ENCODE measurements around the gene NAXD. TPM values are rescaled to one million over a fixed set of nuclear protein-coding genes. Genes with fewer than 3 reads are reported as not detected.
A peak's percentile ranks its signal among the peaks of the same experiment; 100 is the strongest.
"Not testable (repeated sequence)": the region's sequence is repeated elsewhere in the genome, so short reads cannot be mapped to it uniquely, and the experiment has no call there.

The NAXD gene
- total RNA-seq, 1 donor from 2014 or later: 35.0 TPM

DNA sequence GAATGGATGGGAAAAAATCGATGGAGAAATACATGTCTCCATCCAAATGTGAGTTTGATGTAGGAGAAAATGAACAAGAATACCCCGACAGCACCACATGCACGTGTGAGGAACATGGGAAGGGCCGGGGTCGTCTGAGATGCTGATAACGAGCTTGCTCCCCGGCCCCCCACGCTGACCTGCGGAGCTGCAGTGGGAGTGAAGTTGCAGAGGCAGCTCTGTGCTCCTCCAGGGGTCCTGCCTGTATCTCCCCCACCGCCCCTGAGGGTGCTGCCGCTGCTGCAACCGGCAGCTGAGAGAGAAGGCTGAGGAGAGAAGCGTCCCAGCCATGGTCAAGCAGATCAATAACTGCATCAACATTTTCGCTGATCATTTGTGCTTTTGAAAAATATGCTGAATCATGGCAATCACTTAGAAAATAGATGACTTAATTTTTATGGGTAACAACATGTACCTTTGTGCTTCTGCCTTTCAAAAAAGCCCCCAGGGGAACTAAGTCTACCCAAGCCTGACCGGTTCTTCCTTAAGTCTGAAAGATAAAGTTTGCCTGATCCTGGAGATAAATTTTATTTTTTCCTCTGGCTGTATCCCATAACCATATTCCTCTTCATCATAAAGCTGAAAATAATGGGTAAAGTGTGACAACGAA lies 18.2 kb upstream of the NAXD start:
- no peaks in the 10 kb centered on the region for H3K9me3 Mint-ChIP-seq
- H3K36me3 Mint-ChIP-seq (ENCODE audit: low read depth): no peaks in the 10 kb centered on the region
- peak overlapping the region; percentile 23 for H3K27ac Mint-ChIP-seq (ENCODE audit: unreplicated experiment)
- H3K4me3 Mint-ChIP-seq: no peak overlapping the region
- TF ChIP-seq CTCF (conservative IDR thresholded peaks at IDR 0.05): no peak
- no peaks in the 10 kb centered on the region for H3K27me3 Mint-ChIP-seq (ENCODE audit: low read depth)
- no peak for DNase-seq (ENCODE audit: low read depth, low spot score)
- H3K4me1 Mint-ChIP-seq: peaks cover 19% of the 10 kb centered on the region

GRCh38 chr13:110600261-110600819 lies 15.0 kb upstream of the NAXD start:
- H3K27ac Mint-ChIP-seq (ENCODE audit: unreplicated experiment): peak overlapping the region; percentile 57
- peaks cover 19% of the 10 kb centered on the region for H3K4me1 Mint-ChIP-seq
- no peaks in the 10 kb centered on the region for H3K27me3 Mint-ChIP-seq (ENCODE audit: low read depth)
- H3K4me3 Mint-ChIP-seq: no peak overlapping the region
- DNase-seq (ENCODE audit: low read depth, low spot score): no peak
- peaks cover 5% of the 10 kb centered on the region for H3K9me3 Mint-ChIP-seq
- H3K36me3 Mint-ChIP-seq (ENCODE audit: low read depth): peaks cover 3% of the 10 kb centered on the region
- TF ChIP-seq CTCF (conservative IDR thresholded peaks at IDR 0.05): no peak

DNA sequence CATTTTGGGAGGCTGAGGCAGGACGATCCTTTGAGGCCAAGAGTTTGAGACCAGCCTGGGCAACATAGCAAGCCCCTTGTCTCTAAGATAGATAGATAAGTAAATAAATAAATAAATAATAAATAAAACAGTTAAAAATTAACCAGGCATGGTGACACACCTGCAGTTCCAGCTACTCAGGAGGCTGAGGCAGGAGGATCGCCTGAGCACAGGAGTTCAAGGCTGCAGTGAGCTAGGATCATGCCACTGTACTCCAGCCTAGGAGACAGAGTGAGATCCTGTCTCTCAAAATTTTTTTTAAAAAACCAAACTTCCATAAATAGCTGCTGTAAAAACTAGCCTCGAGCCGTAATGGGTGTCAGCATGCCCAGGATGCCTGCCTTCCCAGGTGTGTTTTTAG lies 14.4 kb upstream of the NAXD start:
- H3K27me3 Mint-ChIP-seq (ENCODE audit: low read depth): no peaks in the 10 kb centered on the region
- TF ChIP-seq CTCF (conservative IDR thresholded peaks at IDR 0.05): no peak
- peaks cover 5% of the 10 kb centered on the region for H3K9me3 Mint-ChIP-seq
- H3K4me3 Mint-ChIP-seq: no peak overlapping the region
- H3K27ac Mint-ChIP-seq (ENCODE audit: unreplicated experiment): no peak overlapping the region
- H3K36me3 Mint-ChIP-seq (ENCODE audit: low read depth): peaks cover 3% of the 10 kb centered on the region
- H3K4me1 Mint-ChIP-seq: peaks cover 19% of the 10 kb centered on the region
- DNase-seq (ENCODE audit: low read depth, low spot score): no peak

DNA sequence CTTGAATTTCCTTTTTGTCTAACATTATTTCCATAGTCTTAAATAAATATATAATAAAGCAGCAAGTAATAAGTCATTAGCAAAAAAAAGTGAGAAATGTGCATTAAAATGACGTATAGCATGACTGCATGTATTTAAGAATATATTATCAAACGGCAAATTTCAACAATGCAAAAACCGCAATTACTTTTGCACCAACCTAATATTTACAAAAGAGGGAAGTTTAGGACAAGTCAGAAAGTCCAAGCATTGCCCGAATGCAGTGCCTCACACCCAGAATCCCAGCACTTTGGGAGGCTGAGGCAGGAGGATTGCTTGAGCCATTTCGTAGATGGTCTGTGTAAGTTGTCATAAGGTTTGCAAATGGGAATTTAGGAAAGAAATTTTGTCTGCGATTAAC lies 10.2 kb upstream of the NAXD start:
- H3K27me3 Mint-ChIP-seq (ENCODE audit: low read depth): peaks cover under 1% of the 10 kb centered on the region
- peaks cover 7% of the 10 kb centered on the region for H3K4me1 Mint-ChIP-seq
- no peak overlapping the region for H3K27ac Mint-ChIP-seq (ENCODE audit: unreplicated experiment)

GRCh38 chr13:110606281-110606680 lies 9.1 kb upstream of the NAXD start:
- H3K9me3 Mint-ChIP-seq; H3K4me3 Mint-ChIP-seq; H3K4me1 Mint-ChIP-seq; DNase-seq (ENCODE audit: low read depth, low spot score); H3K36me3 Mint-ChIP-seq (ENCODE audit: low read depth); H3K27ac Mint-ChIP-seq (ENCODE audit: unreplicated experiment): not testable (repeated sequence)
- peaks cover 12% of the 10 kb centered on the region for H3K27me3 Mint-ChIP-seq (ENCODE audit: low read depth)

More for the DNA sequence above, 10.2 kb upstream of the NAXD start:
- H3K9me3 Mint-ChIP-seq: peaks cover 7% of the 10 kb centered on the region
- no peak for DNase-seq (ENCODE audit: low read depth, low spot score)
- H3K36me3 Mint-ChIP-seq (ENCODE audit: low read depth): peaks cover 8% of the 10 kb centered on the region
- H3K4me3 Mint-ChIP-seq: no peak overlapping the region
- no peak for TF ChIP-seq CTCF (conservative IDR thresholded peaks at IDR 0.05)

- no peak overlapping the region for H3K4me3 Mint-ChIP-seq
- peaks cover 7% of the 10 kb centered on the region for H3K9me3 Mint-ChIP-seq
- no peak overlapping the region for H3K27ac Mint-ChIP-seq (ENCODE audit: unreplicated experiment)
- TF ChIP-seq CTCF (conservative IDR thresholded peaks at IDR 0.05): no peak
- H3K36me3 Mint-ChIP-seq (ENCODE audit: low read depth): peaks cover 8% of the 10 kb centered on the region
- no peak for DNase-seq (ENCODE audit: low read depth, low spot score)
- peaks cover 26% of the 10 kb centered on the region for H3K27me3 Mint-ChIP-seq (ENCODE audit: low read depth)
- H3K4me1 Mint-ChIP-seq: no peaks in the 10 kb centered on the region
These were observed 7.6 kb upstream of the NAXD start for GRCh38 chr13:110607675-110608224.

Data from neural crest cell (in vitro differentiated cells).